HepG2 (cell line): Measurements from ENCODE around the gene TLE1. TPM values are rescaled to one million over a fixed set of nuclear protein-coding genes. Genes with fewer than 3 reads are reported as not detected.

Source experiments
- ARID2 ChIP-seq: sonication (generic); formaldehyde crosslinking; IDR thresholded peaks from 2 replicates; pipeline ENCODE4 v1.8.1; 2022; ENCODE audit warnings: mild to moderate bottlenecking, missing genetic modification reagents, borderline replicate concordance
- ATF7-NPFF ChIP-seq: sonication (generic); formaldehyde crosslinking; IDR thresholded peaks from 2 replicates; pipeline ENCODE4 v1.8.1; 2023; ENCODE audit warnings: mild to moderate bottlenecking, low read depth, missing genetic modification reagents, moderate library complexity
- ETS1 ChIP-seq: sonication (generic); formaldehyde crosslinking; IDR thresholded peaks from 2 replicates; pipeline ENCODE4 v1.4.0; 2020; ENCODE audit warnings: missing genetic modification reagents
- FOXA3 ChIP-seq: IDR thresholded peaks from 2 replicates; pipeline ENCODE4 v1.6.1; 2016; ENCODE audit warnings: missing genetic modification reagents, missing compliant biosample characterization
- FOXJ3 ChIP-seq: sonication (generic); formaldehyde crosslinking; IDR thresholded peaks from 2 replicates; pipeline ENCODE4 v1.4.0; 2020; ENCODE audit warnings: missing genetic modification reagents, mild to moderate bottlenecking, borderline replicate concordance
- FOXK1 ChIP-seq: sonication (generic); formaldehyde crosslinking; IDR thresholded peaks from 2 replicates; pipeline ENCODE4 v1.4.0; 2020; ENCODE audit warnings: low read depth, missing genetic modification reagents, borderline replicate concordance
- FOXM1 ChIP-seq: sonication (generic); formaldehyde crosslinking; IDR thresholded peaks from 2 replicates; pipeline ENCODE4 v1.5.0; 2020; ENCODE audit warnings: missing genetic modification reagents
- KDM3A ChIP-seq: IDR thresholded peaks from 2 replicates; pipeline ENCODE4 v1.6.1; 2018; ENCODE audit warnings: low read depth, missing compliant biosample characterization
- KMT2A ChIP-seq: sonication (generic); formaldehyde crosslinking; IDR thresholded peaks from 2 replicates; pipeline ENCODE4 v1.4.0; 2020; ENCODE audit warnings: missing genetic modification reagents
- MEIS2 ChIP-seq: sonication (generic); formaldehyde crosslinking; IDR thresholded peaks from 2 replicates; pipeline ENCODE4 v1.9.0; 2021; ENCODE audit warnings: mild to moderate bottlenecking, missing genetic modification reagents
- MIXL1 ChIP-seq: IDR thresholded peaks from 2 replicates; pipeline ENCODE4 v1.6.1; 2016
- PITX1 ChIP-seq: sonication (generic); formaldehyde crosslinking; IDR thresholded peaks from 2 replicates; pipeline ENCODE4 v1.5.1; 2020; ENCODE audit warnings: mild to moderate bottlenecking, missing genetic modification reagents
- SCMH1 ChIP-seq: sonication (generic); formaldehyde crosslinking; IDR thresholded peaks from 2 replicates; pipeline ENCODE4 v1.9.0; 2021; ENCODE audit warnings: missing genetic modification reagents, mild to moderate bottlenecking, borderline replicate concordance
- SP140L ChIP-seq: sonication (generic); formaldehyde crosslinking; IDR thresholded peaks from 2 replicates; pipeline ENCODE4 v1.4.0; 2020; ENCODE audit warnings: missing genetic modification reagents, borderline replicate concordance
- TRAFD1 ChIP-seq: sonication (generic); formaldehyde crosslinking; IDR thresholded peaks from 2 replicates; pipeline ENCODE4 v1.5.1; 2020; ENCODE audit warnings: missing genetic modification reagents, mild to moderate bottlenecking, borderline replicate concordance
- YEATS2 ChIP-seq: sonication (generic); formaldehyde crosslinking; IDR thresholded peaks from 2 replicates; pipeline ENCODE4 v1.4.0; 2020; ENCODE audit warnings: missing genetic modification reagents, borderline replicate concordance
- ZFP82 ChIP-seq: sonication (generic); formaldehyde crosslinking; IDR thresholded peaks from 2 replicates; pipeline ENCODE4 v1.5.1; 2020; ENCODE audit warnings: mild to moderate bottlenecking, missing genetic modification reagents, borderline replicate concordance
- ZNF280B ChIP-seq: sonication (generic); formaldehyde crosslinking; IDR thresholded peaks from 2 replicates; pipeline ENCODE4 v1.5.0; 2020; ENCODE audit warnings: missing genetic modification reagents, mild to moderate bottlenecking, borderline replicate concordance
- ZNF280D ChIP-seq: sonication (generic); formaldehyde crosslinking; IDR thresholded peaks from 2 replicates; pipeline ENCODE4 v1.5.1; 2020; ENCODE audit warnings: mild to moderate bottlenecking, missing genetic modification reagents
- ZNF484 ChIP-seq: sonication (generic); formaldehyde crosslinking; IDR thresholded peaks from 2 replicates; pipeline ENCODE4 v1.5.1; 2020; ENCODE audit warnings: mild to moderate bottlenecking, low read depth, missing genetic modification reagents, borderline replicate concordance
- ZNF792 ChIP-seq: IDR thresholded peaks from 2 replicates; pipeline ENCODE4 v1.6.1; 2016
- polyA plus RNA-seq, 8 experiments: library from polyadenylated mRNA; depleted of rRNA in 3 of 8; stranded (reverse) in 7 of 8; unstranded in 1 of 8; fragments of >200 nt; fragmentation: Illumina TruSeq in 4 of 8; extraction: Trizol in 4 of 8; gene quantifications; 2 replicates each; pipeline versions ENCODE4 v1.2.1 to v1.2.3, GENCODE V29; 2011 to 2016; ENCODE audit warnings: low read depth in 4 of 8, missing spikeins in 1 of 8, mixed read lengths in 1 of 8; ENCODE audit not compliant: insufficient read depth in 1 of 8
- total RNA-seq, 5 experiments: library from RNA; depleted of rRNA; stranded (reverse); fragments of >200 nt; fragmentation: Illumina TruSeq; extraction: Trizol; gene quantifications; 2 replicates each; pipeline ENCODE4 v1.2.3, GENCODE V29; 2016; ENCODE audit warnings: low read depth in 1 of 5

Gene TLE1
- total and polyA plus RNA-seq, 2 of the 13 experiments (the other 11 are each of a cell fraction or from before 2014, with no cell fraction given), result 35.9 to 109 TPM

- TF ChIP-seq FOXK1 (CRISPR knock-in tag) (peak; percentile 63; the same call in 1 of the 2 replicates), ZFP82 (CRISPR knock-in tag) (no peak), ZNF280D (peak; percentile 52; the same call in 1 of the 2 replicates), ETS1 (CRISPR knock-in tag) (no peak), SCMH1 (CRISPR knock-in tag) (no peak), MEIS2 (CRISPR knock-in tag) (peak; percentile 96), SP140L (CRISPR knock-in tag) (no peak), MIXL1 (CRISPR knock-in tag) (0 out of 2 replicates have a peak, but pooled peaks have one; percentile 30), FOXM1 (CRISPR knock-in tag) (no peak), TRAFD1 (CRISPR knock-in tag) (no peak), ZNF792 (CRISPR knock-in tag) (no peak; the same call in 1 of the 2 replicates), ZNF280B (CRISPR knock-in tag) (no peak), FOXJ3 (CRISPR knock-in tag) (peak; percentile 78; the same call in 1 of the 2 replicates), ARID2 (no peak), YEATS2 (CRISPR knock-in tag) (no peak), KDM3A (CRISPR knock-in tag) (no peak), ZNF484 (CRISPR knock-in tag) (no peak), KMT2A (CRISPR knock-in tag) (peak; percentile 52; the same call in 1 of the 2 replicates), ATF7-NPFF (CRISPR knock-in tag) (no peak), FOXA3 (CRISPR knock-in tag) (peak; percentile 86), PITX1 (CRISPR knock-in tag) (peak; percentile 97)
Measured at GRCh38 chr9:81549500-81550206, 139.7 kb downstream of the TLE1 start (continued).
